GM19043 (cell line): ENCODE results near the gene KCTD4.

Experiments used
- ATAC-seq: cut with Tn5 transposase; IDR thresholded peaks from one replicate; pipeline ENCODE4 v1.9.1; 2021; ENCODE audit warnings: low read depth; ENCODE audit not compliant: unreplicated experiment

KCTD4 gene

GRCh38 chr13:45179428-45179827 is 21.4 kb downstream of the KCTD4 start:
- ATAC-seq = no peak

- no peak for ATAC-seq
Measured at GRCh38 chr13:45178349-45179162, 22.3 kb downstream of the KCTD4 start.

- no peak for ATAC-seq
Measured at GRCh38 chr13:45174478-45174877, 26.4 kb downstream of the KCTD4 start.

- no peak for ATAC-seq
Measured at GRCh38 chr13:45168555-45168930, 32.3 kb downstream of the KCTD4 start.

- ATAC-seq = no peak
Measured at GRCh38 chr13:45167611-45168554, 33.0 kb downstream of the KCTD4 start.

- no peak for ATAC-seq
Measured at GRCh38 chr13:45166858-45167257, 34.0 kb downstream of the KCTD4 start.

GRCh38 chr13:45162821-45163220 is 38.0 kb downstream of the KCTD4 start:
- no peak for ATAC-seq

- ATAC-seq = no peak
Measured at GRCh38 chr13:45162194-45162593, 38.7 kb downstream of the KCTD4 start.

GRCh38 chr13:45156565-45157361 is 44.1 kb downstream of the KCTD4 start:
- ATAC-seq = no peak

- ATAC-seq = no peak
Measured at GRCh38 chr13:45149964-45150363, 50.9 kb downstream of the KCTD4 start.

- no peak for ATAC-seq
Measured at GRCh38 chr13:45143346-45143751, 57.5 kb downstream of the KCTD4 start.
